HG03565 (cell line): ENCODE results near the gene RANBP17.

Experiments
- ATAC-seq: cut with Tn5 transposase; IDR thresholded peaks from one replicate; pipeline ENCODE4 v1.9.1; 2021; ENCODE audit warnings: mild to moderate bottlenecking, moderate library complexity; ENCODE audit not compliant: unreplicated experiment

RANBP17 gene

DNA sequence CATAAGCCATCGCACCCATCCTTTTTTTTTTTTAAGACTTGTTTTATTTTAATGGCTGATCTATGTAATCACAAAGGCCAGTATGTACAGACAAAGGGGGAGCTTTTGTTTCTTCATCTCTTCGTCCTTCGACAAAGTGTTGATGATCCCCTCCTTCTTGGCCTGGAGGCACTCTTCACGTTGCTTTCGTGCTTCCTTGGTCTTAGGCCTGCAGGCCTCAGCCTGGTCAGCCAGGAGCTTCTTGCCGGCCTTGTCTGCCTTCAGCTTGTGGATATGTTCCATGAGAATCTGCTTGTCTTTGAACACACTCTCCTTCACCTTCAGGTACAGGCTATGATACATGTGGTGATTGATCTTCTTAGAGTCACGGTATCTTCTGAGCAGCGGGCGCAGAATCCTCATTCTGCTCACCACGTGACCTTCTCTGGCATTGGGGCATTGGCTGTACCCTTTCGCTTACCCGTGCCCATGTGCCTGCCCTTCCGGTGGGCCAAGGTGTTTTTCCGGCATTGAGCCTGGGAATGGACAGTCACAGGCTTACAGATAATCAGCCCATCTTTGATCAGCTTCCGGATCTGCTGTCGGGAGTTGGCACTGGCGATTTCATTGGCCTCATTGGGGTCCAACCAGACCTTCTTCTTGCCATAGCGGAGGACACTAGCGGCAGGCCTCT is 483.3 kb downstream of the RANBP17 start:
- ATAC-seq, result no peak
